ENCODE results near the gene PTPRG.

DNA sequence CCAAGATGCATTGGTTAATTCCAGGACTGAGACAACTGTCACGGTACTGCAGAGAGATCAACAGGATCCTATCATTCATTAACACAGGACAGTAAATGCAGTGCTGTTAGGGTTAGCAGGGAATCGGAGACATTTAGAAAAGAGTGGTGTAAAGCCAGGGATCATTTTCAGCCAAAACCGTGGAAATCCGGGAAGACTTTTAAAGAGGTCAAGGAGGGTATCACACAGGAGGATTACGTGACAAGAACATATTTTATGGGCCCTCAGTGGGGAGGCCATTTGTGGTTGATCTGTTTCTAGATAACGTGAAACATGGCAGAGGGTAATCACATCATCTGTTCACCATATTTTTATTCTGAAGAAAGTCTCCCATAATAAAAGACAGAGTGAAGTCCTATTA, 216.1 kb downstream of the PTPRG start:
- TF ChIP-seq MAX (IDR thresholded peaks at IDR 0.05): no peak
- TF ChIP-seq, protein P1, sequence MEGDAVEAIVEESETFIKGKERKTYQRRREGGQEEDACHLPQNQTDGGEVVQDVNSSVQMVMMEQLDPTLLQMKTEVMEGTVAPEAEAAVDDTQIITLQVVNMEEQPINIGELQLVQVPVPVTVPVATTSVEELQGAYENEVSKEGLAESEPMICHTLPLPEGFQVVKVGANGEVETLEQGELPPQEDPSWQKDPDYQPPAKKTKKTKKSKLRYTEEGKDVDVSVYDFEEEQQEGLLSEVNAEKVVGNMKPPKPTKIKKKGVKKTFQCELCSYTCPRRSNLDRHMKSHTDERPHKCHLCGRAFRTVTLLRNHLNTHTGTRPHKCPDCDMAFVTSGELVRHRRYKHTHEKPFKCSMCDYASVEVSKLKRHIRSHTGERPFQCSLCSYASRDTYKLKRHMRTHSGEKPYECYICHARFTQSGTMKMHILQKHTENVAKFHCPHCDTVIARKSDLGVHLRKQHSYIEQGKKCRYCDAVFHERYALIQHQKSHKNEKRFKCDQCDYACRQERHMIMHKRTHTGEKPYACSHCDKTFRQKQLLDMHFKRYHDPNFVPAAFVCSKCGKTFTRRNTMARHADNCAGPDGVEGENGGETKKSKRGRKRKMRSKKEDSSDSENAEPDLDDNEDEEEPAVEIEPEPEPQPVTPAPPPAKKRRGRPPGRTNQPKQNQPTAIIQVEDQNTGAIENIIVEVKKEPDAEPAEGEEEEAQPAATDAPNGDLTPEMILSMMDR (IDR thresholded peaks at IDR 0.05 in 2 of 3, conservative IDR thresholded peaks at IDR 0.05 in 1 of 3; ENCODE audit: borderline replicate concordance in 1 of 3, insufficient read depth in 1 of 3, low read depth in 2 of 3, low read length in 2 of 3): no peak
- no peak for TF ChIP-seq YY1 (IDR thresholded peaks at IDR 0.05; ENCODE audit: extremely low read depth, insufficient replicate concordance, low read depth, low read length)
- no peak for TF ChIP-seq RAD21 (IDR thresholded peaks at IDR 0.05; ENCODE audit: low read depth)
- TF ChIP-seq, protein P2, sequence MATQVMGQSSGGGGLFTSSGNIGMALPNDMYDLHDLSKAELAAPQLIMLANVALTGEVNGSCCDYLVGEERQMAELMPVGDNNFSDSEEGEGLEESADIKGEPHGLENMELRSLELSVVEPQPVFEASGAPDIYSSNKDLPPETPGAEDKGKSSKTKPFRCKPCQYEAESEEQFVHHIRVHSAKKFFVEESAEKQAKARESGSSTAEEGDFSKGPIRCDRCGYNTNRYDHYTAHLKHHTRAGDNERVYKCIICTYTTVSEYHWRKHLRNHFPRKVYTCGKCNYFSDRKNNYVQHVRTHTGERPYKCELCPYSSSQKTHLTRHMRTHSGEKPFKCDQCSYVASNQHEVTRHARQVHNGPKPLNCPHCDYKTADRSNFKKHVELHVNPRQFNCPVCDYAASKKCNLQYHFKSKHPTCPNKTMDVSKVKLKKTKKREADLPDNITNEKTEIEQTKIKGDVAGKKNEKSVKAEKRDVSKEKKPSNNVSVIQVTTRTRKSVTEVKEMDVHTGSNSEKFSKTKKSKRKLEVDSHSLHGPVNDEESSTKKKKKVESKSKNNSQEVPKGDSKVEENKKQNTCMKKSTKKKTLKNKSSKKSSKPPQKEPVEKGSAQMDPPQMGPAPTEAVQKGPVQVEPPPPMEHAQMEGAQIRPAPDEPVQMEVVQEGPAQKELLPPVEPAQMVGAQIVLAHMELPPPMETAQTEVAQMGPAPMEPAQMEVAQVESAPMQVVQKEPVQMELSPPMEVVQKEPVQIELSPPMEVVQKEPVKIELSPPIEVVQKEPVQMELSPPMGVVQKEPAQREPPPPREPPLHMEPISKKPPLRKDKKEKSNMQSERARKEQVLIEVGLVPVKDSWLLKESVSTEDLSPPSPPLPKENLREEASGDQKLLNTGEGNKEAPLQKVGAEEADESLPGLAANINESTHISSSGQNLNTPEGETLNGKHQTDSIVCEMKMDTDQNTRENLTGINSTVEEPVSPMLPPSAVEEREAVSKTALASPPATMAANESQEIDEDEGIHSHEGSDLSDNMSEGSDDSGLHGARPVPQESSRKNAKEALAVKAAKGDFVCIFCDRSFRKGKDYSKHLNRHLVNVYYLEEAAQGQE (IDR thresholded peaks at IDR 0.05; ENCODE audit: low read depth): no peak
- TF ChIP-seq ATF3 (IDR thresholded peaks at IDR 0.05): no peak
- TF ChIP-seq SP1 (IDR thresholded peaks at IDR 0.05; ENCODE audit: low read depth): no peak
- no peak for TF ChIP-seq EZH2phosphoT487 (IDR thresholded peaks at IDR 0.05; ENCODE audit: borderline replicate concordance)
